HG03045 (cell line): ENCODE results near the gene STRBP.

Source experiments
- ATAC-seq: cut with Tn5 transposase; IDR thresholded peaks from one replicate; pipeline ENCODE4 v1.9.1; 2021; ENCODE audit warnings: mild to moderate bottlenecking, moderate library complexity; ENCODE audit not compliant: unreplicated experiment

Gene STRBP

DNA sequence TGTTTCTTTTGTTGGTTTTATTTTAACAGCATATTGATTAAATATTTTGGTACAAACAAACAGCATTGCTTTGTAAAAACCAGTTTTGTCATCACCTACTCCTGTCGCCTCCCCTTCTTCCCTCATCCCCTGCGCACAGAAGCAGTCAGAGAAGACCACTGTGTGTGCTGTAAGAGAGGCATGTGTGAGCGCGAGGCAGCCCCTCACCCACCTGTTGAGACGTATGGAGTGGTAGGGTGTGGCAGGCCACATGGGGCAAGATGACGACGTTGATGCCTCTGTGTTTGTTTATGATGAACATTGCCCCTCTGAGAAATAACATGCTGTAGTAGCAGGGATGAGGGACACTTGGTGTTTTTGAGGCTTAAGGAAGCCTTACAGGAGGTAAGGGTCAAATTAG, 163.6 kb downstream of the STRBP start:
- no peak for ATAC-seq

DNA sequence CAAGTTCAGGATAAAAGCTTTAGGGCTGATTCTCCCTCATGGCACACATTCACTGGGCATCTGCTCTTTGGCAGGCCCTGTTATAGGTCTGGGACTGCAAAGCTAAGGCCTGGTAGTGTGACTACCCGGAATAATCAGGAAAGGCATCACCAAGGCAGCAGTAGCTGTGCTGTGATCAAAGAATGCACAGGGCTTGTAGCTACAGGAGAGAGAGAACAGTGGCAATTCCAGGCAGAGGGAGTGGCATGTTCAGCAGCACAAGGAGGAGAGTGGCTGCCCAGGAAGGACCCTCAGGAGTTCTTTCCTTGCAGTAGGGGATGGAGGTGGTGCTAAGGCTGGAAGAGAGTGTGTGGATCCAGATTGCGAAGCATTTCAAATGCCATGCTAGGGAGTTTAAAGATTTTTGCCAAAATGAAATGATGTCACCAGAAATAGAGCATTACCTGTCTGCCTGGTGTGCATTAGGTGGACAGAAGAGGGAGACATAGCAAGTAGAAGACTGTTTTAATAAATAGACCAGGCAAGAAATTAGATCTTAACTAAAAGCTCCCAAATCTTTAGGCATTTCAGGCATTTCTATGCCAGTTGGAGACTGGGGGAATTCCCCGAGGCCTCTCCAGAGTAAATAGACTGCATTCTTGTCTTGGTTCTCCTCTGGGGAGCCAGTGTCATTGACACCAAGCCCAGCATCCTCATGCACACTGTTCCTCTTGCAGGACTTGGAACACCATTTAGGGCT, 165.8 kb downstream of the STRBP start:
- no peak for ATAC-seq

DNA sequence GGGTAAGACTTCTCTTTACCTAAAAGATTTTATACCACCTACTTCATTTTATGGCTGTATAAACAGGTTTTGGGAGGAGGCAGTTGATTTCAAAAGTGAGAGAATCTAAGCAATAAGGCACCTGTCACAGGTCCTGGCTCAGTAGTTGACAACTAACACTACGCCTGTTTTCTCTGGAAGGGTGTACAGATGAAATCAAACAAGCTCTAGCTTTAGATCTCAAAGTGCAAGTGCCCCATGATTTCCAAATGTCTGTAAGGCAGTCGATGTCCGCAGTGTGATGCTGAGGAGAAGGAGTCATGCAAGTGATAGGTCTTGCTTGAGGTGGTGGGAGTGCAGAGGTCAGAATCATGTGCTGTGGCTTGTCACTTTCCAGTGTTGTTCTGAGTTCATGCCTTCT, 168.8 kb downstream of the STRBP start:
- ATAC-seq = no peak

DNA sequence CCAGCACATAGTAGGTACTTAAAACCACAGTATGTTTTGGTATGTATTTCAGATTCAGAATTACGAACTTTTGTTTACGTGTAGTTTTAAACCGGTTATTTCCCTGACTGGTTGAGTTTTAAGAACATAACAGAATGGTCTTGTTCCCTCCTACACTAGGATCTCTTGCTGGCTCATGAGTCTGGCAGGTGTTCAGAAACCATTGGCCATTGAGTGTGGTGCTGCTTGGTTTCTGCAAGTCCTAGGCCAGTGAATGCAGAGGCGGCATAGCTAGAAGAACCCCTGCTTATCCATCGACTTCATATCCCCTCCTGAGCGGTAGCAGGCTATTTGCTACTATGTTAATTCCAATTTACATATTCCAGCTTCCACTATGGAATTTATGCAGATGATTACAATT, 169.3 kb downstream of the STRBP start:
- no peak for ATAC-seq

DNA sequence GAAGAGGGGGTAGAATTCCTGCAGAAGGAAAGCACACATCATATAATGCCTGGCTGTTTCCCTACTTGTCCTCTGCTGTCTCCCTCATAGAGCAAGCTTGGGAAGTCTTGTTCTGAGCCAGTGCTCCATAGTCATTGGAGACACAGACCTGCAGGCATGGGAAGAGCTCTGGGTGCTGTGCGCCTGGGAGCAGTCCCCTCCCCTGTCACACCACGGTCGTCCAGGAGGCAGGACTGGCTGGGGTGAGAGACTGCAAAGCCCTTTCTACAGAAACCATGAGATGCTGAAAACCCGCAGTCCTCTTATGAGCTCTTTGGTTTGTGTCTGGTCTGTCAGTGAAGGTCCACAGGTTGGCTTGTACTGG, 170.3 kb downstream of the STRBP start:
- ATAC-seq = no peak

DNA sequence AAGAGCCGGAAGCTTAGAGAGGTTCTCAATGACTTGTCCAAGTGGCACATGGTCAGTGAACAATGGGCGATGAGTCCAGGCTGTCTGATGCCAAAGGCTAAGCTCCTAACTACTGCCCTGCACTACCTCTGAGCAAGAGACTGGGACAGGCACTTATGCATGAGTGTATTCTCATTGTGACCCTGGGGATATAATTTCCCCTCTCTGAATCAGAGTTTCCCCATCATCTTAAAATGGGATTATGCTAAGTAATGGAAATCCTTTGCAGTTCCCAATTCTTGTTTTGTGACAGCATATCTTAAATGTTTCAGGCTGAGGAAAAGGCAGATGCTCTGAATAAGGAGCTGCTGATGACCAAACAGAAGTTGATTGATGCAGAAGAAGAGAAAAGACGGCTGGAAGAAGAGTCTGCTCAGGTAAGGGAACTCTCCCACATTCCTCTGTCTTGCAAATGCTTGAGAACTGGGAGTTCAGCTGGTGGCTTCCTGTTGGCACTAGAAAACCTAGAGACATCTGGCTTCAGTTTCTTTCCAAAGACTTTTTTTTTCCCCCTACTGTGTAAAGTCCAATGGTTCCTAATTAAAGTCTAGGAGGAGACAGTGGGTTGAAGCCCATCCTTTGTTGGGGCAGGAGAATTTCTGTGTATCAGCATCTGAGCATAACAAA, 170.8 kb downstream of the STRBP start:
- no peak for ATAC-seq

DNA sequence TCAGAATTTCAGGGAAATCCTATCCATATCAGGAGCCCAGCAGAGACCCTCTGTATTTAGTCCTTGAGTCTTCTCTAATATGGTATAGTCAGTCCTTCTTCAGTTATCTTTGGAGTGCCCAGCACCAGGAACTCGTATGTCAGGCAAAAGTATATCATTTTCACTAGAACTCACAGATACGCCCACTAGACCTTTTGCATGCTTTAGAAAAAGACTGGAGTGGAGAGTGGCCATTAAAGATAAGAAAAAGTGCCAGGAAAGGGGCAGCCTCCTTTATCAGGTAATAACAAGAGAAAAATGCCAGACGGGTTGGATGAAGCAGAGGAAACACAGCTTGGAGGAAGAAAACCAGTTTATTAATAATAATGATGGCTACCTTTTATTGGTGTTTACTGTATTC, 171.4 kb downstream of the STRBP start:
- no peak for ATAC-seq

DNA sequence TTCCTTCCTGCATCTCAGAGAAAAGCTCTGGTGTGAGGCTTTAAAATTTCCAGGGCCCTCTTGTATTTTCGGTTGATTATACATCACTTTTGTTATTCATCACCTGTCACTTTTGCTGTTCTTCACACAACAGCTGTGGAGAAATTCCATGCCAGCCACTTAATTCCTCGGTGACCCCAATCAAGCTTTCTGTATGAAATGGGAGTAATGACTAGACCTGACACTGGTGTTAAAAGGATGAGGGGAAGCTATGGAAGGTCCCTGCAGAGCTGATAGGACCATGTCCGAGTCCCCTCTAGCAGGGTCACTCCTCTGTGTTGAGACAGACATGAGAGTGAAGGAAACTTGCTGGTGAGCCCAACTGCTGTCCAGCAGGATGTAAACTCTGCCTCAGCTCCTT, 175.2 kb downstream of the STRBP start:
- no peak for ATAC-seq

DNA sequence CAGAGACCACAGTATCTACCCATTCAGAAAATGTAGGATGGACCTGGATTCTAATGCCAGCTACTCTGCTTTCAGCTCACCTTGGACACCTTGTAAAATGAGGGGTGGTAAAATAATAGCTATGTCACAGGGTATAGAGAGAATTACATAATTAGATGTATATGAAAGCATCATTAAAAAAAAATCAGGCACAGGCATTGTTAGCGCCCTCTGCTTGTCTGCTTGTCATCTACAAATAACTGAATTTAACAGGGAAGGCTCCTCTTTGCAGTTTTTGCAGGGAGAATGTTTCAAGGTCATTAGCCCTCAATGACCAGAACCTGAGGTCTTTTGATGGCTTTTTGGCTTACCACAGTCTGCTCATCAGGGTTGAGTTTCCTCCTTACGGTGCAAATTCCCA, 176.9 kb downstream of the STRBP start:
- no peak for ATAC-seq

DNA sequence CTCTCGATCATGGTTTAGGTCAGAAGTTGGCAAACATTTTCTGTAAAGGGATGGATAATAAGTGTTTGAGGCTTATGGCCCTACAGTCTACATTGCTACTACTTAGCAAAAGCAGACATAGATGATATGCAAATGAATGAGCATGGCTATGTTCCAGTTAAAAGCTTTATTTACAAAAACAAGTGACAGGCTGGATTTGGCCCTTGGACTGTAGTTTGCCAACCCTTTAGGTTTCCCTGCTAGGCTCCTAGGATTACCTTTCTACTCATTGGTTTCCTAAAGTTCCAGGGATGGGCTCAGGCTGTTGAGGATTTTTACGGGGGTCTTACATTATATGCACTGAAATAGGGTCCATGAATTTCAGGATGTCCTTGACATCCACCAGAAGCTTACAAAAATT, 177.4 kb downstream of the STRBP start:
- ATAC-seq = no peak

DNA sequence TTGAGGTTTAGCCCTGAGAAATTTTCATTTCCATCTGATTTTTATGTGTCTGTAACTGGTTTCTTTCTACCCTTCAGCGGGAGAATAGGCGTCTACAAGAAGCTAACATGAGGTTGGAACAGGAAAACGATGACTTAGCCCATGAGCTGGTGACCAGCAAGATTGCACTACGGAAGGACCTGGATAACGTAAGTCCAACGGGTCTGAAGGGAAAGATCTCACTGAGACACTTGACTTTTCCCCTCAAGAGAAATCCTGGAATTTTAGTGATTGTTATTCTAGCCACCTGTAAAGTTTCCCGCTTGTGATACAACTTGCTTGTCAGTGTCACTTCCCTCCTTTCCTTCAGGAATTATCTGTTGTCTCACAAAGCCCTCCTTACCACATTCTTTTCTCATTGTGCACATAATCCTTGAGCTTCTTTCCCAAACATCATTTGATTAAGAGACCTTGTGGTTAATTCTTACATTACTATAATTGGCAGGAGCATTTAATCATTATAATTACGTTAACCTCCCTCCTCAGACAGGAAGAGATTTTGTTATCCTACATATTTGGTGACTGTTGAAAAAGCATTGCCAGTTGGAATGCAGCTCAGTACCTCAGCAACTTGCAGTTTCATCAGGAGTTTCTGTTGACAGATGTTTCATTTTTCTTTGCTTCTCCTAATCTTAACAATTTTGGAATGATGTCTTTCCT, 178.0 kb downstream of the STRBP start:
- ATAC-seq = no peak

DNA sequence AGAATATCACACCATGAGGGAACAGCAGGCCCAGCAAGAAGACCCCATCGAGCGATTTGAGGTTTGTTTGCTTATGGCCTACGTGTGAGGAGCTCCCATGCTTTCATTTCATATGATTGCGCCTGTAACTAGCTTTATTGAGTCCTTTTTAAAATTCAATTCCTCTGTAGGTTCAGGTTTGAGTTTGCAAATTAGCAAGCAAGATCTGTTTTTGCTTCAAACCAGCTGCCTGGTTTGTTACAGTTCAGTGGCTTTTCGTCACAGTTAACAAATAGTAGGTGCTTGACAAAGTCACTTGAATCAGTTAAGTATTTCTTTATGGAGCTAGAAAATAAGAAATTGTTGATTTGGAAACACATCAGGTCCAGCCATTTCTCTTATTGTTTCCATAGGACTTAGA, 178.6 kb downstream of the STRBP start:
- ATAC-seq = no peak

DNA sequence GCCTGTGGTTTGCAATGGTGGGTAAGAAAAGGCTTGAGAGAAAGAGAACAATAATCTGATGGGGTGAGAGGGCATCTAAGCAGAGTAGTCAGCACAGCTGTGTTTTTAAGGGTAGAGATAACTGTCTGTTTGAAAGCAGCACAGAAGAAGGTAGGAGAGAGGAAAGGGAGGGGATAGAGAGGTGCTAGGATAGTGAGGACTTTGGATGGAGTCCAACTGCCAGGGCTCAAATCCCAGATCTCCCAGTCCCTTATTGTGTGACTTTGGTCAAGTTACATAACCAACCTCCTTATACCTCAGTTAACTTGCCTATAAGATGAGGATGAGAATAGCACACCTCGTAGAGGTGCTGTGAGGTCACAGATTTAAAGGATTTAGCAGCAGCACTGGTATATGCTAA, 179.3 kb downstream of the STRBP start:
- no peak for ATAC-seq

DNA sequence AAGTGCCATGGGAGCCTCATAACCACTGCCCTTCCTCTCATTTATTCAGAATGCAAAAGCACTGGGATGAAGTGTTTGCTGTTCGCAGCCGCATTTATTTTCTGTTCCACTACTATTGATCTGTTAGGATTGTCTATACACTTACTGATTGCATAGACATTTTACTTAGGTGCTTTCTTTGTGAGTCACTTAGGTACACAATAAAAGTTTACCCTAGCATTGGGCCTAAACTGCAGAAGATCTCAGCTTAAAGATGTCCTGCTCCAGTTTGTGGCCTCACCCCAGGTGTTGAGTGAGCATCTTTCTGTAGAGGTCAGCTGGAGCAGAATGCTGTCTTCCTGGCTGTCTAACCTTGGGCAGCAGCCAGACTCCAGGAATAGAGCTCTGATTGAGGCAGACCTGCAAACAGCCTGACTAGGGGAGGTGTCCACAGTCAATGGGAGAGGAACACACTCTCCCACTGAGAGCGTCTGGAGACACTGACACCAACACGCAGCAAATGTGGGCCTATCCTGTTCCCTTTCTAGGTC, 181.0 kb downstream of the STRBP start:
- no peak for ATAC-seq

DNA sequence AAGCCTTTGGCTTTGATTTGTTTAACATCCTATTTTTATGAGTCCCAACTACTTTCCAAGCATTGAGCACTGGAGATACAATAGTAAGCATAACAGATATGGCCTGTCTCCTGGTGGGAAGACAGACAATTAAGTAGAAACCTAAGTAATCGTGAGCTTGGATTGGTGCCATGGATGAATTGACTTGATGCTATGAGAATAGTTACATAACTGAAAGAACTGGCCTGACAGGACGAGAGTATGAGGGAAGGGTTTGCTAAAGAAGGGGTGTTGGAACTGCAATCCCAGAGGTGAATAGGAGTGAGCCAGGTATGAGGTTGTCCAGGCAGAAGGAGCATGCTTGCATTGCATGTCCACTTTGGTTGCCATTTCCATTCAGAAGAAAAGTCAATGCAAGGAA, 182.5 kb downstream of the STRBP start:
- no peak for ATAC-seq

DNA sequence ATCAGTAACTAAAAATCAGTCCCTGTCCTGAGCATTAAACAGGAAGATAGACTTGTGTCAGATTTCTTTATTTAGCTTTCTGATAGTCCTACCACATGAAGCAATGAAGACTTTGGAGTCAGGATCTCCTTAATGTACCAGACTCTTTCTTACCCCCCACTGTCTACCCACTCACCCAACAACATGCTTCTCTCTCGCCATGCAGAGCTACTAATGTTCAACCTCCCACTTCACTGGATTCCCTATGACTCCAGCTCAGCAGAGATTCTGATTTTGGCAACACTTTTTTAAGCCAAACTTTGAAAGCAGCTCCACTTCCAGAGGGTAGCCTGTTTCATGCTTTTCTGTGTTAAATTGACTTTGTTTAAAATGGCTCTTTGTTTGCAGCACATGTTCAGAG, 184.1 kb downstream of the STRBP start:
- no peak for ATAC-seq

DNA sequence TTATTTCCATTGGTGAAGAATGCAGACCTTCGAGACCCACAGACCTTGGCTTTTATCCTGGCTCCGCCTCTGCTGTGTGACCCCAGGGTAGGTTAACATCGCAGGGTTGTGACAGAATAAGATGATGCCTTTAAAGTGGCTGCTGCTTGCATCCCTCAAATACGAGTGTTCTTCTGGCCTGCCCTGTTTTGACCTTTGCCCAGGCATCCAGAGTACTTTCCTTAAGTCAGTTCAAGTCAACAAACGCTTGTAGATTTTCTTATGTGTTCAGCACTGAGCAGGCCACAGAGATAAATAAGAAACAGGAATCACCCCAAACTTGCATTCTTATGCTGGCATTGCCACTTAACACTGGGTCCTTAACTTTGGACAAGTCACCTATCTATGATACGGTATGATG, 184.7 kb downstream of the STRBP start:
- ATAC-seq = no peak

DNA sequence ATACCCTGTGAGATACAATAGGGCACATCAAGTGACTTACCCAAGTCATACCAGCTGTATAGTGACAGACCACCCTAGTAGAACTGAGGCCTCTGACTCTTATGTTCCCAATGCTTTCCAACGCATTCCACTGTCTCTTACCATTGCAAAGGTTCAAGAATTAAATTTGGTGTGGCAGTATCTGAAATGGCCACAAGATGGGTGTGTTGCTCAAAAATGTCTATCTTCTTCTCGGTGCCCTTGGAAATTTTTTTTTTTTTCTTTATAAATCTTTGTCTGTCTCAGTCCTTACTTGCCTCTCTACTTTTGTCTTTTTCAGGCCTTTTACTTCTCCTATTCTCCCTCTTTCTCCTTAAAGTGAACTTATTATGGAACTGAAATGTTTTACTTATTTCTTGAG, 186.6 kb downstream of the STRBP start:
- ATAC-seq = no peak

DNA sequence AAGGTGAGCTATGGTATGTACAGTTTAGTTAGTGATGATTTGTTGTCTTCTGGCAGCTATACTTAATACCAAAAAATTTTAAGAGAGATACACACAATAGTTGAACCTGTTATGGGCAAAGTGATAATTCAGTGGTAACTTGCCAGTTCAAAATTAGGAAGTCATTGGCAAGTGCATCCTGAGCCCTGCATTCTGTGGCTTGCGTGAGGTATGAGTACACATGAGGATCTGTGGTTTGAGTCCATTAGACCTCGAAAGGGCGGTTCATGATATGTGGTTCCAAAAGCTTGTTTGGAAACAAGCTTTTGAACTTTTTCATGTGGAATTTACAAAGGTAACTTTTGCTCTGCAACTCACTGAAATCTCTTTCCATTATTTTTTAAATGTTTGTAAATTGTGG, 187.9 kb downstream of the STRBP start:
- ATAC-seq = no peak

DNA sequence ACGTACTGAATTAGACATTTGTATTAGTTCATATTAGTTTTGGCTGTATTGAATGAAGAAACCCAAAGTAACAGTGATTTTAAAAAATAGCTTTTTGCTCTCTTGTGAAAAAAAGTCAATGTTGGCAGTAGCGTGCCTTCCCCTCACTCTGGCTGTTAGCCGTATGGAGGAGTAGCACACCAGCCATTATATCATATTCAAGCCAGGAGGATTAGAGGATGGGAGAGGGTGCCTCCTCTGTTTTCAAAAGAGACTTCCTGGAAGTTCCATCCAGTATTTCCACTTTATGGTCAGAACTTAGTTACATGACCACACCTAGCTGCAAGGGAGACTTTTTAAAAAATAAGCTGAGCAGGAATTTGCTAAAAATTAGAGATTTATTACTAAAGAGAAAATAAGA, 193.8 kb downstream of the STRBP start:
- no peak for ATAC-seq

DNA sequence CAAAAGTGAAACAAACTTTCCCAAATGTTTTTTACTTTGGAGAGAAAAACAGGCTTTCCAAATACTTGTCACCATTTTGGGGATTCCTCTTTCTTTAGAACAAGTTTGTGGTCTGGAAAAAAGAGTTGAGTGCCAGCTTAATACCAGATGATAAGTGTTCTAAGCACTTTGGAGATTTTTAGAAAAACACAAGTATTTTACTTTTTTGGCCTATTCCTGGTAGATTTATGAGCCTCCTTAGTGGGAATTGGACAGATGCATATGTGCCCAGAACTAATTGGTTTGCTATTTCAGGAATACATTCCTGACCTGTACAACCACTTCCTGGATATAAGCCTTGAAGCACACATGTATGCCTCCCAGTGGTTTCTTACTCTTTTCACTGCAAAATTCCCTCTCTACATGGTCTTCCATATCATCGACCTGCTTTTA, 194.4 kb downstream of the STRBP start:
- no peak for ATAC-seq

DNA sequence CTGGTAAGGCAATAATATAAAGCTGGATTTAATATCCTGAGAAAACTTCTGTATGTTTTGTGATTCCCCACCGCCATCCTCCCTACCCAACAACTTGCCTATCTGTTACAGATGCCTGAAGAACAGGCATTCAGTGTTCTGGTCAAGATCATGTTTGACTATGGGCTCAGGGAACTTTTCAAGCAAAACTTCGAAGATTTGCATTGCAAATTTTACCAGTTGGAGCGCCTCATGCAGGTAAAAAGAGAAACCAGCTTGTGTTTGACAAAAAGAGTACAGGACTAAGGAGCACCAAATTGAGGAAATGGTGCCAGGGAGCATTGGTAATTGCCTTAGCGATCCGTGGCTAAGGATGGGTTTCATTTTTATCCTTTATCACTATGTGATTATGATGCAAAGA, 194.9 kb downstream of the STRBP start:
- ATAC-seq = no peak
